ENCODE data around the gene INSR.
A peak's percentile ranks its signal among the peaks of the same experiment; 100 is the strongest.

Gene INSR

GRCh38 chr19:7132054-7132453 lies 162.2 kb downstream of the INSR start:
- Mint-ChIP-seq H3K27ac (no peak overlapping the region), H3K27me3 (no peaks in the 10 kb centered on the region), H3K36me3 (no peaks in the 10 kb centered on the region)

GRCh38 chr19:7130043-7130442 lies 164.2 kb downstream of the INSR start:
- H3K4me3 Mint-ChIP-seq = no peak overlapping the region

More at GRCh38 chr19:7132054-7132453, 162.2 kb downstream of the INSR start:
- Mint-ChIP-seq H3K4me3 (no peak overlapping the region), H3K9me3 (no peaks in the 10 kb centered on the region), H3K4me1 (no peaks in the 10 kb centered on the region)

GRCh38 chr19:7126132-7126531 lies 168.1 kb downstream of the INSR start:
- H3K9me3 Mint-ChIP-seq = no peaks in the 10 kb centered on the region
- no peaks in the 10 kb centered on the region for H3K27me3 Mint-ChIP-seq
- H3K4me3 Mint-ChIP-seq = no peak overlapping the region
- no peak overlapping the region for H3K27ac Mint-ChIP-seq
- no peaks in the 10 kb centered on the region for H3K4me1 Mint-ChIP-seq
- peaks cover 3% of the 10 kb centered on the region for H3K36me3 Mint-ChIP-seq

More at GRCh38 chr19:7130043-7130442, 164.2 kb downstream of the INSR start:
- Mint-ChIP-seq H3K27ac (no peak overlapping the region), H3K36me3 (no peaks in the 10 kb centered on the region), H3K27me3 (no peaks in the 10 kb centered on the region), H3K4me1 (no peaks in the 10 kb centered on the region), H3K9me3 (no peaks in the 10 kb centered on the region)

GRCh38 chr19:7125221-7125620 lies 169.0 kb downstream of the INSR start:
- no peaks in the 10 kb centered on the region for H3K9me3 Mint-ChIP-seq
- H3K4me1 Mint-ChIP-seq = no peaks in the 10 kb centered on the region
- H3K36me3 Mint-ChIP-seq = peaks cover 3% of the 10 kb centered on the region
- no peak overlapping the region for H3K4me3 Mint-ChIP-seq
- no peak overlapping the region for H3K27ac Mint-ChIP-seq
- no peaks in the 10 kb centered on the region for H3K27me3 Mint-ChIP-seq

GRCh38 chr19:7124782-7125181 lies 169.4 kb downstream of the INSR start:
- no peak overlapping the region for H3K27ac Mint-ChIP-seq
- no peak overlapping the region for H3K4me3 Mint-ChIP-seq
- no peaks in the 10 kb centered on the region for H3K9me3 Mint-ChIP-seq
- no peaks in the 10 kb centered on the region for H3K4me1 Mint-ChIP-seq
- H3K27me3 Mint-ChIP-seq = no peaks in the 10 kb centered on the region
- H3K36me3 Mint-ChIP-seq = peaks cover 3% of the 10 kb centered on the region

- H3K4me1 Mint-ChIP-seq = no peaks in the 10 kb centered on the region
- H3K27ac Mint-ChIP-seq = no peak overlapping the region
- H3K4me3 Mint-ChIP-seq = no peak overlapping the region
- H3K9me3 Mint-ChIP-seq = no peaks in the 10 kb centered on the region
- H3K36me3 Mint-ChIP-seq = peaks cover 3% of the 10 kb centered on the region
- no peaks in the 10 kb centered on the region for H3K27me3 Mint-ChIP-seq
Observed at GRCh38 chr19:7122701-7123100, 171.5 kb downstream of the INSR start.

GRCh38 chr19:7120499-7120898 lies 173.7 kb downstream of the INSR start:
- H3K36me3 Mint-ChIP-seq = peaks cover 3% of the 10 kb centered on the region
- H3K27ac Mint-ChIP-seq = no peak overlapping the region

GRCh38 chr19:7119582-7119981 lies 174.6 kb downstream of the INSR start:
- H3K9me3 Mint-ChIP-seq = no peaks in the 10 kb centered on the region
- peaks cover under 1% of the 10 kb centered on the region for H3K36me3 Mint-ChIP-seq
- H3K27ac Mint-ChIP-seq = no peak overlapping the region
- no peaks in the 10 kb centered on the region for H3K27me3 Mint-ChIP-seq
- H3K4me3 Mint-ChIP-seq = no peak overlapping the region
- no peaks in the 10 kb centered on the region for H3K4me1 Mint-ChIP-seq

More at GRCh38 chr19:7120499-7120898, 173.7 kb downstream of the INSR start:
- no peaks in the 10 kb centered on the region for H3K9me3 Mint-ChIP-seq
- no peaks in the 10 kb centered on the region for H3K4me1 Mint-ChIP-seq
- H3K27me3 Mint-ChIP-seq = no peaks in the 10 kb centered on the region
- H3K4me3 Mint-ChIP-seq = no peak overlapping the region

GRCh38 chr19:7117248-7117647 lies 177.0 kb downstream of the INSR start:
- Mint-ChIP-seq H3K27me3 (no peaks in the 10 kb centered on the region), H3K4me3 (no peak overlapping the region), H3K9me3 (no peaks in the 10 kb centered on the region), H3K27ac (no peak overlapping the region), H3K4me1 (no peaks in the 10 kb centered on the region), H3K36me3 (no peaks in the 10 kb centered on the region)

GRCh38 chr19:7115721-7116120 lies 178.5 kb downstream of the INSR start:
- Mint-ChIP-seq H3K4me1 (no peaks in the 10 kb centered on the region), H3K9me3 (no peaks in the 10 kb centered on the region), H3K4me3 (no peak overlapping the region), H3K27me3 (no peaks in the 10 kb centered on the region), H3K27ac (no peak overlapping the region), H3K36me3 (no peaks in the 10 kb centered on the region)

GRCh38 chr19:7113233-7113632 lies 181.0 kb downstream of the INSR start:
- no peaks in the 10 kb centered on the region for H3K4me1 Mint-ChIP-seq
- H3K4me3 Mint-ChIP-seq = no peak overlapping the region
- peak overlapping the region; percentile 72 for H3K27ac Mint-ChIP-seq
- no peaks in the 10 kb centered on the region for H3K27me3 Mint-ChIP-seq
- no peaks in the 10 kb centered on the region for H3K36me3 Mint-ChIP-seq
- no peaks in the 10 kb centered on the region for H3K9me3 Mint-ChIP-seq

GRCh38 chr19:7112675-7113074 lies 181.5 kb downstream of the INSR start:
- Mint-ChIP-seq H3K27ac (no peak overlapping the region), H3K27me3 (no peaks in the 10 kb centered on the region), H3K9me3 (no peaks in the 10 kb centered on the region), H3K36me3 (no peaks in the 10 kb centered on the region), H3K4me1 (no peaks in the 10 kb centered on the region), H3K4me3 (no peak overlapping the region)

GRCh38 chr19:7109678-7110289 lies 184.4 kb downstream of the INSR start:
- no peaks in the 10 kb centered on the region for H3K4me1 Mint-ChIP-seq
- no peaks in the 10 kb centered on the region for H3K27me3 Mint-ChIP-seq
- H3K9me3 Mint-ChIP-seq = no peaks in the 10 kb centered on the region
- H3K27ac Mint-ChIP-seq = no peak overlapping the region
- no peaks in the 10 kb centered on the region for H3K36me3 Mint-ChIP-seq
- no peak overlapping the region for H3K4me3 Mint-ChIP-seq

- Mint-ChIP-seq H3K27ac (no peak overlapping the region), H3K36me3 (no peaks in the 10 kb centered on the region), H3K4me3 (no peak overlapping the region)
Observed at GRCh38 chr19:7106711-7107657, 187.2 kb downstream of the INSR start.

GRCh38 chr19:7104747-7105447 lies 189.3 kb downstream of the INSR start:
- Mint-ChIP-seq H3K27me3 (no peaks in the 10 kb centered on the region), H3K27ac (no peak overlapping the region), H3K4me1 (peaks cover 10% of the 10 kb centered on the region), H3K36me3 (no peaks in the 10 kb centered on the region), H3K4me3 (no peak overlapping the region), H3K9me3 (no peaks in the 10 kb centered on the region)

More at GRCh38 chr19:7106711-7107657, 187.2 kb downstream of the INSR start:
- H3K4me1 Mint-ChIP-seq = peaks cover 3% of the 10 kb centered on the region
- H3K27me3 Mint-ChIP-seq = no peaks in the 10 kb centered on the region
- no peaks in the 10 kb centered on the region for H3K9me3 Mint-ChIP-seq

Measured in activated naive CD4-positive, alpha-beta T cell treated with anti-CD3 and anti-CD28 coated beads, Interleukin-2, amount 50 U/mL, for 24 hours (primary cell).